ENCODE measurements around the gene MED17.

The MED17 gene

DNA sequence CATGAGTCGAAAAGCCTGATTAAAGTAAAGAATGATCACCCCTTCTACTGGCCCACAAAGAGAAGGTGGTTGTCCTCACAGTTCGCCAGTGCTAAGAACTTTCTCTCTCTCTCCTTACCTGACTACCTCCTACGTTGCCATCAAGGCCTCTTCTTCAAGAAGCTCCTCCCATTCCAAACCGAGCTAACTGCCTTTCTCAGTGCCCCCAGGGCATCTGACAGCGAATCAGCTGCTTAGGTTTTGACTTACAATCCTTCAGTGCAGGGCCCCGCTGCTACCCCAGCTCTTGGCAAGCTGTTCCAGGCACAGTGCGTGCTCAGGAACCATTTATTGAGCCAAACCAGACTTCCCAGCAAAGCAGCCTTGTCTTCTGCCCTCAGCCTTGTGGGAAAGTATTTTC is 60.5 kb downstream of the MED17 start:
- no peak for FAIRE-seq

DNA sequence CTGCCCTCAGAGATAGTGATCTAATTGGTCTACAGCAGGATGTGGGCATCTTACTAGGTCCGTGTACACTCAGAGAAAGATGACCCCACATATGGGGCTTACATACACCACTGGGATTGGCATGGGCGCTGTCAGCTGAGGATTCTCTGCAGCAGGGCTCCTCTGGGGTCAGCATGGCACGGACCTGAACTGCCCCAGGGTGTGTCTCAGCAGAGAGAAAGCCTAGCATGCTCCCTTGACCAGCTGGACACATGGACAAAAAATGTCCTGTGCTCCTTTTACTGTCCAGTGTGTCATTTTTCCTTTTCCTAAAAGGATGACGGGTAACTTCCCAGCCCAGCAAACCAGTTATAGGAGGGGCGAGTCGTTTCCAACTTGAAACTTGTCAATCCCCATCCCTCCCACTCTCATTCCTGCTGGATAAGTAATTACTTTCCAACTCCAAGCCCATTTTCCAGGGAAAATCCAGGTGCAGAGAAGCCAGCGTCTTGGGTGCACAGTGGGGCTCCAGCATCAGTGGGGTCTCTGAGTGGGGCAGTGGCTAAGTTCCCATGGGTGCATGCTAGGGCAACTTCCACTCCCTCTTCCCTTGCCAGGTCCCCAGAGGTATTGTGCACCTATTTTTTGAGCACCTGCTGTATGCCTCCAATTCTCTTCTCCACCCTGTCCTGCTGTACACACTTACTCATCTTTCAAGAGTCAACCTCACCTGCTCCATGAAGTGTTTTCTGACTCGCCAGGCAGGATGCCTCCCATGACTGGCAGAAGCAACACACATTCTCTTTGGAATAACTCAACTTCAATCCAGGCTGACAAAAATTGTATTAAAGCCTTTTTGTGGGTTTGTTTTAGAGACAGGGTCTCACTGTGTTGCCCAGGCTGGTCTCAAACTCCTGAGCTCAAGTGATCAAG is 61.4 kb downstream of the MED17 start:
- no peak for DNase-seq (ENCODE audit: insufficient read length)

More for the DNA sequence above, 60.5 kb downstream of the MED17 start:
- TF ChIP-seq POLR2AphosphoS5 (IDR thresholded peaks at IDR 0.05; ENCODE audit: low read depth, low read length), result no peak
- no peak for TF ChIP-seq TAF1 (IDR thresholded peaks at IDR 0.05; ENCODE audit: borderline replicate concordance, low read depth, low read length)
- no peak for TF ChIP-seq POLR2A (IDR thresholded peaks at IDR 0.05; ENCODE audit: low read depth, low read length)
- no peak for DNase-seq (ENCODE audit: insufficient read length)

DNA sequence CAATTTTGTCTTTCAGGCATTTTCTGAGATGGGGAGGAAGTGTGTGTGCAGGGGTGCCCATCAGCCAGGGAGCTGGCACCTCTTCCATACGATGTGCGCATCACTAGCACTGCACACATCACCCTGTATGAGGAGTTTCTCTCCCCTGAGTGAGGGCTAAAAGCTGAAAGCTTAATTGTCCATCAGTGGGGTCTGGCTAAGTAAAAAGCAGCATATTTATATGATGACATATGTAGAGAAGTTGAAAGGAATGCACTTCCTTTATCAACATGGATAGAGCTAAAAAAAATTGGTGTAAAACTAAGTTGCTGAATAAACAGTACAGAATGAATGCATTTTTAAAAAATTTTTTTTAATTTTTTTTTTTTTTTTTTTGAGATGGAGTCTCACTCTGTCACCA is 62.3 kb downstream of the MED17 start:
- FAIRE-seq (no peak), DNase-seq (ENCODE audit: insufficient read length) (no peak)
- TF ChIP-seq TAF1 (IDR thresholded peaks at IDR 0.05; ENCODE audit: borderline replicate concordance, low read depth, low read length) (no peak), POLR2AphosphoS5 (IDR thresholded peaks at IDR 0.05; ENCODE audit: low read depth, low read length) (no peak), POLR2A (IDR thresholded peaks at IDR 0.05; ENCODE audit: low read depth, low read length) (no peak)

More for the DNA sequence above, 61.4 kb downstream of the MED17 start:
- FAIRE-seq, result no peak
- TF ChIP-seq POLR2AphosphoS5 (IDR thresholded peaks at IDR 0.05; ENCODE audit: low read depth, low read length), result no peak

DNA sequence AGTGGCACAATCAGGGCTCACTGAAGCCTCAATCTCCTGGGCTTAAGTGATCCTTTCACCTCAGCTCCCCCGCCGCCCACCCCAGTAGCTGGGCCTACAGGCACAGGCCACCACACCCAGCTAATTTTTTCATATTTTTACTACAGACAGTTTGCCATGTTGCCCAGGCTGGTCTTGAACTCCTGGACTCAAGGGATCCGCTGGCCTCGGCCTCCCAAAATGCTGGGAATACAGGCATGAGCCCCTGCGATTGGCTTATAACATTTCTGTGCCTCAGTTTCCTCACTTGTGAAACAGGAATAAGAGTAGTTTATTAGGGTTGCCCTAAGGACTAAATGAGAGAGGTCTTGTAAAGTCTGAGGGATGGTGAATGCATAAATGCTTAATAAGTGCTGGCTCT is 65.1 kb downstream of the MED17 start:
- no peak for TF ChIP-seq POLR2AphosphoS5 (IDR thresholded peaks at IDR 0.05; ENCODE audit: low read depth, low read length)
- DNase-seq (ENCODE audit: insufficient read length) (no peak), FAIRE-seq (no peak)

DNA sequence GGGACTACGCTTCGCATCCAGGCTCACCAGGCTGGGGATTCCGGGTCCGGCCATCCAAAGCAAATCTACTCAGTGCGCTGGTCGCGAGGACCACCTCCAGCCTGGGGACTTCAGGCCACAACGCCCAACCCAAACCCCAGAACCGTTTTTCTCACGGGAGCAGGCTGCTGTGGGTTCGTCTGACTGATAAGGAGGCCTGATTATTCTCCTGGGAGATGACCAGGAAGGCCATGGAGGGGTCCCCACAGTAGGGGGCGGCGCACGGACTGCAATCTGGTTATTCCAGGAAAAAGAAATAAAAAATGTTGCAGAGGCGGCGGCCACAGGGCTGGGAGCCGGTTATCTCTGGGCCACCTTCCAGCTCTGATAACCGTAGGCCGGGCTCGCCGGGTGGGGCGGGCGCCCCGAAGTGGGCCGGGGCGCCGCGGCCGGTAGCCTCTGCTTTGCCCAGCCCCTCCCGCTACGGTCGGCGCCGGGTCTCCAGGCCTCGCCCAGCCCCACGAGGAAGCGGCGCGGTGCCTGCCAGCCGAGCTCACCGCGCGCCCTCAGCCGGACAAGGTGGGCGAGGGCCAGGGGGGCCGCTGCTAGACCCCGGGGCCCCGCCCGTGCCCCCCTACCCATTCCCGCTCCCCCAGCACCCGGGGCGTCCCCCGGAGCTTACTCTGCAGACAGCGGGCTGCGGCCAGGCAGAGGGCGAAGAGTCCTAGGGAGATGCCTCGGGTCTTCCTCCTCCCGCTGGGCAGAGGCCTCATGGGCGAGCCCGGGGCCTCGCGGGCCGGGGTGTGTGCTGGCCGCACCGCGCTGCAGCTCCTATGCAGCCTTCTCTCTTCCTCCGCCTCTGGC is 65.9 kb downstream of the MED17 start:
- no peak for FAIRE-seq

DNA sequence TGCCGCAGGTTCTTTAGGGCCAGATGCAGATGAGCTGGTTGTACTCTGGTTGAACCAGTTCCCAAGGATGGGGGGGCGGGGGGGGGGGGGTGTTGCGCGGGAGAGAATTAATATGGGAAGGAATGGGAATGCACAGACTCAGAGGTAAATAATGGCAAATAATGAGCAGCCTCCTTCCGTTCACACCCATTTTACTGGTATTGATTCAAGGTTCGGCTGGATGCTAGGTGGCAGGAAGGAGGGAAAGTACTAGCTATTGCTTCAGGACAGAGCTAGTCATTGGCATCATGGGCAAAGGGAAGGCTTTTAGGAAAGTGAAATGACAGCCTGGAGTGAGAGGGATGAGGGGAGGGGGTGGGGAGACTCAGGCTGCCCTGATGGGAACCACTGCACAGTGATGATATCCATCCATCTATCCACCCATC is 66.5 kb downstream of the MED17 start, which contains the start of gene VSTM5:
Gene VSTM5 (minus strand): TSS at position 25 of the 425 bp plus-strand sequence. CDS start 116 bp downstream, outside the sequence.
- TF ChIP-seq POLR2A (IDR thresholded peaks at IDR 0.05; ENCODE audit: low read depth, low read length) (no peak), TAF1 (IDR thresholded peaks at IDR 0.05; ENCODE audit: borderline replicate concordance, low read depth, low read length) (no peak), POLR2AphosphoS5 (IDR thresholded peaks at IDR 0.05; ENCODE audit: low read depth, low read length) (no peak)
- DNase-seq (ENCODE audit: insufficient read length) (no peak), FAIRE-seq (no peak)

More for the DNA sequence above, 65.9 kb downstream of the MED17 start:
- no peak for DNase-seq (ENCODE audit: insufficient read length)
- TF ChIP-seq TAF1 (IDR thresholded peaks at IDR 0.05; ENCODE audit: borderline replicate concordance, low read depth, low read length) (no peak), POLR2A (IDR thresholded peaks at IDR 0.05; ENCODE audit: low read depth, low read length) (no peak), POLR2AphosphoS5 (IDR thresholded peaks at IDR 0.05; ENCODE audit: low read depth, low read length) (no peak)

DNA sequence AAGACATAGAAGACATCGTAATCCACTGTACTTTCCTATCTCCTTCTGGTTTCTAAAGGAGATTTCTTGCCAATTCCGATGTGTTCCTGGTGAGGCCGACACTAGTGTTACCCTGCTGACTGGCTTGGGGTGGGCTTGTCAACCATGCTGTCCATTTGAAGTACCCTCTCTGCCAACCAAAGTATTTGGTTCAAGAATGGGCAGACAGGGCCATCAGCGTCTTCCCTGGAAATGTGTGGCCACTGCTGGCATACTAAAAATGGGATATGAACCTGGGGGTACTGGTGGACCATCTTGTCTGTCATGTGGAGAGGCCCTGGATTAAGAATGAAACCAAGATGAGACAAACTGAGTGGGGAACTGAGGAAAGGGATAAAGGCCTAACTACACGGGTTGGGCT is 68.2 kb downstream of the MED17 start:
- FAIRE-seq (no peak), DNase-seq (ENCODE audit: insufficient read length) (no peak)
- no peak for TF ChIP-seq POLR2A (IDR thresholded peaks at IDR 0.05; ENCODE audit: low read depth, low read length)
- TF ChIP-seq TAF1 (IDR thresholded peaks at IDR 0.05; ENCODE audit: borderline replicate concordance, low read depth, low read length), result no peak
- TF ChIP-seq POLR2AphosphoS5 (IDR thresholded peaks at IDR 0.05; ENCODE audit: low read depth, low read length), result no peak

DNA sequence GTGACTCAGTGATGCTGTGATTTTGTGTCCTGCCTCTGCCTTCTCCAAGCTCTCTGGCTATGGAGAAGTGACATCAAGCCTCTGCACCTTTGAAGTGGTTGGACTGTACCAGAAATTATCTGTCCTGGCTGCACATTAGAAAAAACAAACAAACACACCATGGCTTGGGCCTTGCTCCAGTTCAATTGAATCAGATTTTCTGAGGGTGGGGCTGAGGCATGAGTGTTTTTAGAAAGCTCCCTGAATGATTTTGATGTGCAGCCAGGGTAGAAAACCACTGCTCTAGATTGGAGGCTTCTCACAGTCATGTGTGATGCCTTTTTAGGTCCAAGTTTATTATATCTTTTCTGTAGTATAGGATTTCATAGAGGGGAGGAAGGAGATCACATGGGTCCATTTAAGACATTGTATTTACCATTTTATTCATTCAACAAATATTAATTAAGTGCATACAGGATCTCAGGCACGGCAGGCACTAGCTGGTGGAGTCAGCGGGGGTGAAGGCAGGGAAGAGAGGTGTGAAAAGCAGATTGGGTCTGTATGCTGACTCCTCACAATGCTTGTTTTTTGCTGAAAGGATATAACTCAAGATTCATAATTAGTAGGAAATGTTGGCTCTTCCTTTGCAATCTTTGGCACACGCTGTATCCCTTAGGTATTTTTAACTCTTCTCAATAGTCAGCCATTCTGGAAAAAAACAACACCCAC is 73.5 kb downstream of the MED17 start:
- FAIRE-seq (no peak), DNase-seq (ENCODE audit: insufficient read length) (no peak)
- TF ChIP-seq POLR2A (IDR thresholded peaks at IDR 0.05; ENCODE audit: low read depth, low read length) (no peak), POLR2AphosphoS5 (IDR thresholded peaks at IDR 0.05; ENCODE audit: low read depth, low read length) (no peak), TAF1 (IDR thresholded peaks at IDR 0.05; ENCODE audit: borderline replicate concordance, low read depth, low read length) (no peak)

DNA sequence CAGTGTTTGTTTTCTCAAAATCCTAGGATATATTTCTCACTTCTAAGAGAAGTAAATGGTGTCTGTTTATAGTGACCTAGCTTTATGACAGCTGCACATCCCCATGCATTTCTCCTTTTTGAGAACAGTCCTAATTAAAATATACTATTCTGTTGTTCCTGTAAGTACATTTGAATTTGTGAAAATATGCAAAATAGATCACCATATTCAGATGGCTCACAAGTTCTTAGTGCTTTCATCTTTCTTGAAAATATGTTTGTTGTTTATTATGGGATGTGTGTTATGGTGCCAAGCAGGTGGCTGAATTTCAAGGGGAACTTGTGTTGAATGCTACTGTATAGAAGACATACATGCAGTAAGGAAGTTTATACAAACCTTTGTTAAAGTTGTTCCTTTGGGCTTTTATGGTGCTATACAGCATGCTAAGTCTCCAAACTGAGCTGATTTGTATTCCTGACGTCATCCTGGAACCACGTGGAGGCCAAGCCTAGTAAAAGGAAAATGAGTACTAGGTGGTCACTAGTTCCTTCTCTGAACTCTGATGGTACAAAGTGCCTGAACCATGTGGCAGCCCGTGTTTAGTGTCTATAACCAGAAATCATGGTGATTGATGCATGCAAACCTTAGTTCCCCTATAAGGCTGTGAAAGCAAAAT is 74.2 kb downstream of the MED17 start:
- FAIRE-seq, result peak; percentile 24

DNA sequence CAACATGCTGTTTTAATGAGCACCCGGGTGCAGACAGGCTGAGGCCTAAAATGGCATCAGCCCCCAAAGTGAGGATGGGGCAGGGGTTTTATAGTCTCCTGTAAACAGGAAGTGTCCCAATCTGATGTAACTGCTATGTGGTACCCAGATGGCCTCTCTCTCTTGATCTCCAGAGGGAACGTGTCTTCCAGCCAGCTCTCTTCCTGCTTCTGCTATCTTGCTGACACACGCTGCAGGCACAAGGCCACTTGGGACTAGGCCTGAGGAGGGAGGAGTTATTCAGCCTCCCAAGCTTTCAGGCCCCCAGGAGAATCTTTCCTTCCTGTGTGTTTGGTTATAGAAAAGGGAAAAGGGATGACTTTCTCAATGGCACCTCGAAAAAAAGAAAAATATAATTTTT is 77.7 kb downstream of the MED17 start:
- no peak for FAIRE-seq
- no peak for DNase-seq (ENCODE audit: insufficient read length)
- TF ChIP-seq TAF1 (IDR thresholded peaks at IDR 0.05; ENCODE audit: borderline replicate concordance, low read depth, low read length), result no peak
- no peak for TF ChIP-seq POLR2A (IDR thresholded peaks at IDR 0.05; ENCODE audit: low read depth, low read length)
- no peak for TF ChIP-seq POLR2AphosphoS5 (IDR thresholded peaks at IDR 0.05; ENCODE audit: low read depth, low read length)

More for the DNA sequence above, 74.2 kb downstream of the MED17 start:
- no peak for DNase-seq (ENCODE audit: insufficient read length)
- TF ChIP-seq POLR2AphosphoS5 (IDR thresholded peaks at IDR 0.05; ENCODE audit: low read depth, low read length) (no peak), POLR2A (IDR thresholded peaks at IDR 0.05; ENCODE audit: low read depth, low read length) (no peak)
